Stimulated activated naive CD8-positive, alpha-beta T cell treated with anti-CD3 and anti-CD28 coated beads, Interleukin-15, Interleukin-2, amounts not matched to agents 100 U/mL and 50 U/mL, for 24 hours (primary cell): Measurements from ENCODE around the gene TLX1.

Experiments used
- ATAC-seq: fragments of 150-1000 bp; cut with Tn5 transposase; one replicate; pipeline ENCODE4 v1.10.0; 2021
- DNase-seq: peaks from one replicate; pipeline ENCODE4 v3.0.0; 2021

Gene TLX1

DNA sequence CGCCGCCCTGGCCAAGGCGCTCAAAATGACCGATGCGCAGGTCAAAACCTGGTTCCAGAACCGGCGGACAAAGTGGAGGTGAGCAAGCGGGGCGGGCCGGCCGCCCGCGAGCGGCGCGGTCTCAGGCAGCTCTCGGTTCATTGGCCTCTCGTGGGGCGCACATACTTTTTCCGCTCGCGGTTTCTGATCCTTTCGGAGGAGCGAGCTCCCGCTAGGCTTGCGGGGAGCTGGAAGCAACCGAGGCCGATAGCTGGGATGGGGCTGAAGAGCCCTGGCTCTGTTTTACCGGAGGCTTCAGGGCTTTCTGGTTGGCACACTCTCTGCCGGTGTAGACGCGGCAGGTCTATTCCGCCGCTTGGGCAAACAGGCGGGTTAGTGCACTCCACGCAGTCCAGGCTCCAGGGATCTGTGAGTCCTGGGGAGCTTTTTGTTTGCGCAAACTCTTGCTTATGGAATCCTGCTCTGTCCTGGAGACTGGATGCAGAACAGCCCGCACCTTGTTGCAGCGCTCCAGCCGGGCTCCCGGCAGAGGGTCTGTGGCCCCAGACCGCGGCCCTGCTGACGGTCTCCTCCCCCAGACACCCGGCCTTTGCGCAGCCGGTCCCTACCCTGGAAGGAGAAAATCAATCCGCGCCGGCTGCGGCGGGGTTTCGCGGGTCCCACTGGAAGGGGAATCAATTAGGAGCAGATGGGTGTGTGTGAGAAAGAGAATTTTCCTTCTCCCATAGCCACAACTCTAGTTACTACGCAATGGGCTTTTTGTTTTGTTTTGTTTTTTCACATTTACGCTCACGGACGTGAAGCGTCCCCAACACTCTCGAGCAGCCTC, 3.4 kb downstream of the TLX1 start:
- DNase-seq (no peak), ATAC-seq (no peak)

DNA sequence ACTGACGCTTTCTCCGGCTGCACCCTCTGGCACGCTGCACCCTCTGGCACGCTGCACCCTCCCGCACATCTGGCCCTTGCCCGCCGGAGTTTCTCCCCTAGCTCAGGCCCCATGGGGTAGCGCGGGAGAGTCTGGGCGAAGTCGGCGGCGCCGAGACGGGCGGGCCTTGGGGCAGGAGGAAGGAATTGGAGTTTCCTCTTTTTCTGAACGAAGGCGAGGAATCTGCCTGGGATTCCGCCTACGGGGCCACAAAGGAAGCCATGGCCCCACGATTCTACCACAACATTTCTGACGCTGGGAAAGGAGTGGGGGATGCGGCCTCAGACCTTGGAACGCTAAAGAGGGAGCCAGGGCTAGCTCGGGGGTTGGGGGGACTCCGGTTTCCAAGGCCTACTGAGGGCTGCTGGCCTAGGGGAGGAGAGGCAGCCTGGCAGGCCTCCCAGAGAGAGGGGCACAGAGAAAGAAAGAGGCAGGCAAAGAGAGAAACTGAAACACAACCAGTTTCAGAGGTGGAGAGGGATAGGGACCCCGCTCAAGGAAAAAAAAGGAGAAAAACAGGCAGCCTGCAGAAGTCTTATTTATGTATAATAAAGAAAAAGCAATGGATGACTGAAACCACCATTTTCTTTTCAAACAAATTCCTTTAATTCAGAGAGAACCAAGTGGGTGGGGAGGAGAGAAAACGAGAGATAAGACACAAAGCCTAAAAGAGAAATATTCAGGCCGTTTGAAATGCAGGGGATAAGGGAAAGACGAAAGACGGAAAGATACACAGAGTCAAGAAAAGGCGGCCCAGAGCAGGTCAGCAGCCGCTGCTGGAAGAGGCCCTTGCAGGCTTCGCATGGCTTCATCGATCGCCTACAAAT, 4.3 kb downstream of the TLX1 start:
- ATAC-seq (no peak), DNase-seq (no peak)

- DNase-seq: no peak
- ATAC-seq: no peak
Measured at GRCh38 chr10:101136007-101136707, 5.1 kb downstream of the TLX1 start.

DNA sequence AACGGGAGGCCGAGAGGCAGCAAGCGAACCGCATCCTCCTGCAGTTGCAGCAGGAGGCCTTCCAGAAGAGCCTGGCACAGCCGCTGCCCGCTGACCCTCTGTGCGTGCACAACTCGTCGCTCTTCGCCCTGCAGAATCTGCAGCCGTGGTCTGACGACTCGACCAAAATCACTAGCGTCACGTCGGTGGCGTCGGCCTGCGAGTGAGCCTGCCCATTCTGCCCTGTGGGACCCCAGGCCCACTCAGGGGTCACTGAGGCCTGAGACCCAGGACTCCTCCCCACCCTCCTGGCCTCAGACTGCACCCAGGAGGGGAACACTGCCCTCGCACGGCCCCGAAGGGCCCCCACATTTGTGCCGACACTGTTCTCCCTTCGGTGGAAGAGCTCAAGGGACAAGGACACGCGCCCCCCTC, 5.6 kb downstream of the TLX1 start:
- no peak for ATAC-seq

DNA sequence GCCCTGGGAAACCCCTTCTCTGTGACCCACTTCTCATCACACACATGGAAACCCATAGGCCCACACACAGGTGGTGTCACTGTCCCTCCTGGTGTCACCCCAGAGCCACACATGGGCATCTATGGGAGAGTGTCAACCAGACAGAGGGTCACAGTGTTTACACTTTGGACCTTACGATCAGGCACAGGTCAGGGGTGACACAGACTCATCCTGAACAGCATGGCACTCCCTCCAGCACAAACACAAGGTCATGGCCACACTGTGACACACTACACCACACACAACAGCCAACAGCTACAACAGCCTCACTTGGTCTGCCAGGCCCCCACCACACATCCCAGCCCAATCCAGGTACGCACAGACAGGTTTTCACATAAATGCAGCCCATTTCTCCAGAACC, 6.2 kb downstream of the TLX1 start:
- no peak for DNase-seq
- ATAC-seq: no peak

More for the DNA sequence above, 5.6 kb downstream of the TLX1 start:
- DNase-seq: no peak

GRCh38 chr10:101138788-101139420, 7.8 kb downstream of the TLX1 start:
- DNase-seq: no peak
- no peak for ATAC-seq

DNA sequence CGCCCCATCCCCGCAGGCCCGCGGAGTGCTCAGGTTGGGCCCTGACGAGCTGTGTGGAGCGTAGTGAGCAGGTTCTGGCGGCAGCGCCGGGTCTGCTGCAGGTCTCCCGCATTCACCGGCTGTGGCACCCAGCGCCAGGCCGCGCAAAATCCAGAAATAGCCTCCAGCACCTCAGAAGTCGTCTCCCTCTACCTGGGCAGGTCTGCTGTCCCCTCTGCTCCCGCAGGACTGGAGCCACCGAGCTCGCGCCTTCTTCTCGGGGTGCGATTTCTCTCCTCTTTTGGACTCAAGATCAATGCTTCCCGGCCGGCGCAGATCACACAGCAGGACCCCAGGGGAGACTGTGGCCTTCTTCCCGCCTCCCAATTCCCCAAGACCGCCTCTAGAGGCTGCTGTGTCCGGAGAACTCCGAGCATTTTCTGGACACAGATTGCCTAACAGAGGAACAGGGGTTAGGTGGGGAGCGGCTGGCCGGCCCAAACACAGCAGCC, 8.4 kb downstream of the TLX1 start:
- ATAC-seq (no peak), DNase-seq (no peak)

GRCh38 chr10:101140084-101140949, 9.2 kb downstream of the TLX1 start:
- ATAC-seq (no peak), DNase-seq (no peak)

- no peak for ATAC-seq
Measured at GRCh38 chr10:101140950-101141615, 10.0 kb downstream of the TLX1 start.

GRCh38 chr10:101141616-101142532, 10.8 kb downstream of the TLX1 start:
- peak; percentile 85 for ATAC-seq

More at GRCh38 chr10:101140950-101141615, 10.0 kb downstream of the TLX1 start:
- no peak for DNase-seq

DNA sequence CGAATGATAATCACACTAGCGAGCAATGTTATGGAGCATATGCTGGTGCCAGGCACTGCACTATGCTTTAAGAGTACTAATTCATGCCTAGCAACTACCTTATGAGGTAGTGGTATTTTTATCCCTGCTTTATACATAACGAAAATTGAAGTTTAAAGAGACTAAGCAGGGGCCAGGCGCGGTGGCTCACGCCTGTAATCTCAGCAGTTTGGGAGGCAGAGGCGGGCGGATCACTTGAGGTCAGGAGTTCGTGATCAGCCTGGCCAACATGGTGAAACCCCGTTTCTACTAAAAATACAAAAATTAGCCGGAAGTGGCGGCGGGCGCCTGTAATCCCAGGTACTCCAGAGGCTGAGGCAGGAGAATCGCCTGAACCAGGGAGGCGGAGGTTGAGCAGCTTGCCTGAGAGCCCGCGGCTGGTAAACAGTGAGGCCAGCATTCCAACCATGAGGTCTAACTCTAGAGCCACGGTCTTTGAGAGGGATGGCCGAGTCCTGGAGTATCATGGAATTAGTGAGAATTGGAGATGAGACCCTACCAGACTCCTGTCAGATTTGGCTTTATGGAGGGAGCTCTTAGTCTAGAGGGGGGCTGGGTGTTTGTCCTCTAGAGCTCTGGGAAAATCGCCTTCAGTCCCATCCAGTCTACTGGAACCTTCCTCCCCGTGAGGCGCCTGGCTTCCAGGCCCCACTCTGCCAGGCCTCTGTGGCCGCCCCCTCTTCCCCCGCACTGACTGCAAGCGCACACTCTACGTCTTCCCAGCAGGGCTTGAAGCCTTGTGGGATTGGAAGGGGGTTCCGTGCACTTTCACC, 11.6 kb downstream of the TLX1 start:
- ATAC-seq (no peak), DNase-seq (no peak)

More at GRCh38 chr10:101141616-101142532, 10.8 kb downstream of the TLX1 start:
- peak; percentile 87 for DNase-seq

DNA sequence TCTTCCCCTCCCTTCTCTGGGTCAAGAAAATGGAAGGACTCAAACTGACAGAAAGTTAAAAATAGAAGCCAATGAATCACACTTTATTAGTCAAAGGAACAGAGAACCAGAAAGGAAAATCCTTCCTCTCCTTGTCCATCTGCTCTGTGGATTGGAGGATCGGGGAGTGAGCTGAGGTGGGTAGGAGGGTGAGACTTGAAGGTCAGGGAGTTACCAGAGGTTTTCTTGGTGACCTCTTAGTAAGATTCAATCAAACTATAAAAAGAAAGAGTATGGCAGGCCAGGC, 12.2 kb downstream of the TLX1 start:
- no peak for ATAC-seq
- no peak for DNase-seq

DNA sequence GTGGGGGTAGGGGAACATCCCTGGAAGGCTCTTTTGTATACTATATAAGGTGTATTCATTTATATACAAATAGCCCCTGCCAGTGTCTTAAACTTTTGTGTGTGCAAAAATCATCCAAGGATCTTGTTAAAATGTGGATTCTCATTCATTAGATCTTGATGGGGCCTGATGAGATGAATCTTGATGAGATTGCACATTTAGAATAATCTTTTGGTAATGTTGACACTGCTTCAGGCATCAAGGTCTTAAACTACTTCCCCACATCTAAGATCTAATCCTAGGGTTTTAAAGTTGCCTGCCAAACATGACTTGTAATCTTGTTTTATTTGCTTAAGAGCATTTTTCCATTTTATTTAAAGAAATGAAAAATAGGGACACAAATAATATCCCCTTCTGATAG, 13.0 kb downstream of the TLX1 start:
- ATAC-seq (no peak), DNase-seq (no peak)

DNA sequence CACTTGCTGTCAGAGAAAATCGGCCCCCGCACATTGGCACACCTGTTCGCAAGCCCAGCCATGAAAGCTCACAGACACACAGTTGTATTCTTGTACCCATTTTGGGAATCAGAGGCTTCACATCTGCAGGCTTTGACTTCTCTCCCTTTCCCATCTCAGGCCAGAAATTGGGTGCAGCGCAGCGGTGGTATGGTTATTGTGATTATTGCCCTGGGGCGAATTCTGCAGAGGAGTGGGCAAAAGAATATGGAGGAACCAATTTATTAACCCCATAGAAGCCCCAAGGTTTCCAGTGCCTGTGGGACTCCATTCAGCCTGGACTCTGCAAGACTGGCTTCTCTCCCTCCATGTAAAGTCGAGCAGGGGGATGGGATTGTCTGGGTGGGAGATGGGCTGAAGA, 14.0 kb downstream of the TLX1 start:
- ATAC-seq (no peak), DNase-seq (no peak)

- DNase-seq: no peak
Measured at GRCh38 chr10:101145750-101146391, 14.8 kb downstream of the TLX1 start.

GRCh38 chr10:101146392-101147251, 15.5 kb downstream of the TLX1 start:
- ATAC-seq (no peak), DNase-seq (no peak)

More at GRCh38 chr10:101145750-101146391, 14.8 kb downstream of the TLX1 start:
- no peak for ATAC-seq

DNA sequence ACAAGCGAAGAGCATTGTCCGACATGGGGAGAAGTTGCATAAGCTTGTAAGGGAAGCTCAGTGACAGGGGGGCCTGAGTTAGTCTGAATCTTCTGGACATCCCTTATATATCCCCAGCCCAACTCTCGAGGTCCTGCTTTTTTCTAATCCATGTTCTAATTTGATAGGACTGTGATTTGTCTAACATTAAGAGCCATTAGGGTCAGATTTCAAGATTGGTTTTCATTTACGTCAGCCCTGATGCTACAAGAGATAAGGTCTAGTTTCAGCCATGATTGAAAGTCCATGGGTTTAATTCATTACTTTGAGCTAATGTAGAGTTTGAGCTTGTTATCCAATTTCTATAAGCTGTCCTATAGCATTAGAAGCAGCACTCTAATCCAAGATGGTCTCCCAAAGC, 20.3 kb downstream of the TLX1 start:
- DNase-seq (no peak), ATAC-seq (no peak)
